ENCODE results near the gene PPP1R8.

The PPP1R8 gene

DNA sequence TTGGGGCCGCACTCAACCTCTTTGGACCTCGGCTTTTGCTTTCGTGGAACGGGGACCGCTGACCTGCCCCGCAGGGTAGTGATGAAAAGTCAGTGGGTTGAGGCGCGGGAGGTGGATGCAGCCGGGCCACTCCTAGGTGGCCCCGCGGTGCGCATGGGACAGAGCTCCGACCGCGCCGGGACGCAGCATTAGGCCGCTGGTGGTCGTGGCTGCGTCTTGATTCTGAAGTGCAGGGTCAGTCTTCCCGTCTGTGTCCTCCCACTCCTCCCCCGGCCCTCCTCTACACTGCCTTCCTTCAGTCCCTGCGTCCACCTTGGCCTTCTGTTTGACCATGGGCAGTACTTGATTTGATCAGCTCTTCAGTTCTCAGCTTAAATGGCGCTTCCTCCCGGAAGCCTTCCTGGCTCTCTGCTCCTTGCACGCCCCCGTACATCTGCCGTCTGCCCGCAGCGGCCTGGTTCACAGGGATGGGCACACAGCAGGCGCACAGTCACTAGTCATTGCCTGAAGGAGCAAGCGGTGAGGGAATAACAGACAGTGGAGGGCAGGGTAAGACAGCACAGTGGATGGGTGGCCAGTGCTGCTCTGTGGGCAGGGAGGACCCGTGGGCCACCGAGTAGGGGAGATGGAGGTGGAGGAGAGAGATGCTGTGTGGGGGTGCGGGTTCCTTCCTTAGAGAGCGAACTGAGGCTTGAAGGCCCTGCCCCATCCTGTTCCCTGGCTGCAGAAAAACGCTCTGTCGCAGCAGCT, 42.4 kb downstream of the PPP1R8 start:
- H3K4me3 ChIP-seq (ENCODE audit: low read depth, low read length), result no peak overlapping the region
- TF ChIP-seq, protein P1, sequence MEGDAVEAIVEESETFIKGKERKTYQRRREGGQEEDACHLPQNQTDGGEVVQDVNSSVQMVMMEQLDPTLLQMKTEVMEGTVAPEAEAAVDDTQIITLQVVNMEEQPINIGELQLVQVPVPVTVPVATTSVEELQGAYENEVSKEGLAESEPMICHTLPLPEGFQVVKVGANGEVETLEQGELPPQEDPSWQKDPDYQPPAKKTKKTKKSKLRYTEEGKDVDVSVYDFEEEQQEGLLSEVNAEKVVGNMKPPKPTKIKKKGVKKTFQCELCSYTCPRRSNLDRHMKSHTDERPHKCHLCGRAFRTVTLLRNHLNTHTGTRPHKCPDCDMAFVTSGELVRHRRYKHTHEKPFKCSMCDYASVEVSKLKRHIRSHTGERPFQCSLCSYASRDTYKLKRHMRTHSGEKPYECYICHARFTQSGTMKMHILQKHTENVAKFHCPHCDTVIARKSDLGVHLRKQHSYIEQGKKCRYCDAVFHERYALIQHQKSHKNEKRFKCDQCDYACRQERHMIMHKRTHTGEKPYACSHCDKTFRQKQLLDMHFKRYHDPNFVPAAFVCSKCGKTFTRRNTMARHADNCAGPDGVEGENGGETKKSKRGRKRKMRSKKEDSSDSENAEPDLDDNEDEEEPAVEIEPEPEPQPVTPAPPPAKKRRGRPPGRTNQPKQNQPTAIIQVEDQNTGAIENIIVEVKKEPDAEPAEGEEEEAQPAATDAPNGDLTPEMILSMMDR (IDR thresholded peaks at IDR 0.05; ENCODE audit: control insufficient read depth, extremely low read depth, insufficient read depth), result no peak
- no peak for DNase-seq (ENCODE audit: low read depth)

DNA sequence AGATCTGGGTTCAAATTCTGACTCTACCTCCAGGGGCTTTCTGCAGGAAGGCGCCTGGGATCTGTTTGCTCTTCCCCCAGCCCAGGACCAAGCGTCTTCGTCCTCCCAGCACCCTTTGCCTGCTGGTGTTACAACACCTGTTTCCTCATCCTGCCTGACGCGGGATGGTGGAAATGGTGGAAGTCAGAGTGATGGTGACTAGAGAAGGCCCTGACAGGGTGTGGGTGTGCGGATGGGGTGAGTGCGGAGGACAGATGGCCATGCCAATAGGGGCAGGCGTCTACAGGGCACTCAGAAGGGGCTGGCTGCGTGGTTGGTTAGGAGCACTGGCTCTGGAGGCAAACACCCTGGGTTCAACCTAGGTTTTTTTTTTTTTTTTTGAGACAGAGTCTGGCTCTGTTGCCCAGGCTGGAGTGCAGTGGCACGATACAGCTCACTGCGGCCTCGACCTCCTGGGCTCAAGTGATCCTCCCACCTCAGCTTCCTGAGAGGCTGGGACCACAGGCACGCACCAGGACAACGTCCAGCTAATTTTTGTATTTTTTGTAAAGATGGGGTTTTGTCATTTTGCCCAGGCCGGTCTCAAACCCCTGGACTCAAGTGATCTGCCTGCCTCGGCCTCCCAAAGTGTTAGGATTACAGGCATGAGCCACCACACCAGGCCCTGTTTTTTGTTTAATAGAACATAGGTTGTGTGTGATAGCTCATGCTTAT, 43.2 kb downstream of the PPP1R8 start:
- TF ChIP-seq, protein P1 (IDR thresholded peaks at IDR 0.05; ENCODE audit: control insufficient read depth, extremely low read depth, insufficient read depth), result no peak
- H3K4me3 ChIP-seq (ENCODE audit: low read depth, low read length), result no peak overlapping the region
- DNase-seq (ENCODE audit: low read depth), result no peak

- H3K4me3 ChIP-seq (ENCODE audit: low read depth, low read length), result no peak overlapping the region
- TF ChIP-seq, protein P1 (IDR thresholded peaks at IDR 0.05; ENCODE audit: control insufficient read depth, extremely low read depth, insufficient read depth), result no peak
- no peak for DNase-seq (ENCODE audit: low read depth)
Measured at GRCh38 chr1:27876341-27877114, 45.9 kb downstream of the PPP1R8 start.

GRCh38 chr1:27877115-27877416, 46.5 kb downstream of the PPP1R8 start:
- DNase-seq (ENCODE audit: low read depth), result no peak
- H3K4me3 ChIP-seq (ENCODE audit: low read depth, low read length), result no peak overlapping the region
- TF ChIP-seq, protein P1 (IDR thresholded peaks at IDR 0.05; ENCODE audit: control insufficient read depth, extremely low read depth, insufficient read depth), result no peak

DNA sequence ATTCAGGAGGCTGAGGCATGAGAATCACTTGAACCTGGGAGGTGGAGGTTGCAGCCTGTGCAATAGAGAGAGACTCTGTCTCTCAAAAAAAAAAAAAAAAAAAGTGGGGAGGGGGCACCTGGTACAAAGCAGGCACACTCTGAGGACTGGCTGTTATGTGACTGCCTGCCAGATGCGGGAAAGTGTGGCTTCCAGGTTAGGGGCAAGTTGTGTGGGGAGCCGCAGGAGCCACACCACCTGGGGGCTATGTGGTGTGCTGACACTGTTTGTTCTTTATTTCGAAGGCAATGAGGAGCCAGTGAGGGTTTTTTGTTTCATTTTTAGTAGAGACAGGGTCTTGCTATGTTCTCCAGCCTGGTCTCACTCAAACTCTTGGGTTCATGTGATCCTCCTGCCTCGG, 47.5 kb downstream of the PPP1R8 start:
- no peak for DNase-seq (ENCODE audit: low read depth)
- H3K4me3 ChIP-seq (ENCODE audit: low read depth, low read length), result no peak overlapping the region
- TF ChIP-seq, protein P1 (IDR thresholded peaks at IDR 0.05; ENCODE audit: control insufficient read depth, extremely low read depth, insufficient read depth), result no peak

DNA sequence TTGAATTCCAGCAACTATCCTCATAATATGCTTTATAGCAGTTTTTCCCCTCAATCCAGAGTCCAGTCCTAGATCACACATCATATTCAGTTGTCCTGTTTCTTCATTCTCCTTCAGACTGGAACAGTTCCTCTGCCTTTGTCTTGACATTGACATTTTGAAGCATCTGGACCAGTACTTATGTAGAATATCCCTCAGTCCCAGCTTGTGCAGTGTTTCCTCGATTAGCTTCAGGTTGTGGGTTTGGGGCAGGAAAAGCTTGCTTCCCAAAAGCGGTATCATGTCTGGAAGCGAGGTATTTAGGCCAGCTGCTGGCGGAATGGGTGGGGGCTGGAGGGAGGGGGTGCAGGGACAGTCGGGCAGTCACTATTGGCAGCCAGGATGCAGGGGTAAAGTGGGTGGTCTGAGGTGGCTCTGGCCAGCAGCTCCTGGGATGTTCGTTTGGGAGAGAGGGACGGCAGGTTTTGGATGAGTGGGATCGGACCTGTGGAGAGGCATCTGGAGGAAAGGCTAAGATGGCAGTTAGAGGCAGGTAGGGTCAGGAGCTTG, 48.3 kb downstream of the PPP1R8 start:
- TF ChIP-seq, protein P1 (IDR thresholded peaks at IDR 0.05; ENCODE audit: control insufficient read depth, extremely low read depth, insufficient read depth), result no peak
- DNase-seq (ENCODE audit: low read depth), result no peak

More for the DNA sequence above, 48.3 kb downstream of the PPP1R8 start:
- no peak overlapping the region for H3K4me3 ChIP-seq (ENCODE audit: low read depth, low read length)
